ENCODE data around the gene HVCN1. TPM values are rescaled to one million over a fixed set of nuclear protein-coding genes. Genes with fewer than 3 reads are reported as not detected.
"Not testable (repeated sequence)": the region's sequence is repeated elsewhere in the genome, so short reads cannot be mapped to it uniquely, and the experiment has no call there.

Gene HVCN1
- total RNA-seq, 2 donors from 2014 or later, result 0.66 to 1.3 TPM

DNA sequence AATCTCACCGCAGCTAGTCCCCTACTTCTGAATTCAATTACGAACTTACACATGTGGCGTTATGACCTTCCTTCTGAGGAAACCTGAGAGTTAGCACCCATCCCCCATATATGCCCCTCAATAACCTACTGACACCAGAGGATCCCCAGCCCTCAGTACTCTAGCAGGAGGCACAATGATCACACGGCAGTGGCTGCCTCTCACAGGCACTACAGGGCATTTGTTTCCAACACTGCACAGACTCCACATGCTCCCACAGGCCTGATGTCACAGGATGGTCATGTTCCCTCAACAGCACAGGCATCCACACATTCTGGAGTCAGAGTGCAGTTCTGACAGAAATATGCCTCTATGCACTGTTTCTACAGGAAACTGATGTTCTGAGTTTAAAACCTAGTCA lies 36.4 kb upstream of the HVCN1 start:
- DNase-seq (no peak), ATAC-seq (no peak)
- TF ChIP-seq, protein P1, sequence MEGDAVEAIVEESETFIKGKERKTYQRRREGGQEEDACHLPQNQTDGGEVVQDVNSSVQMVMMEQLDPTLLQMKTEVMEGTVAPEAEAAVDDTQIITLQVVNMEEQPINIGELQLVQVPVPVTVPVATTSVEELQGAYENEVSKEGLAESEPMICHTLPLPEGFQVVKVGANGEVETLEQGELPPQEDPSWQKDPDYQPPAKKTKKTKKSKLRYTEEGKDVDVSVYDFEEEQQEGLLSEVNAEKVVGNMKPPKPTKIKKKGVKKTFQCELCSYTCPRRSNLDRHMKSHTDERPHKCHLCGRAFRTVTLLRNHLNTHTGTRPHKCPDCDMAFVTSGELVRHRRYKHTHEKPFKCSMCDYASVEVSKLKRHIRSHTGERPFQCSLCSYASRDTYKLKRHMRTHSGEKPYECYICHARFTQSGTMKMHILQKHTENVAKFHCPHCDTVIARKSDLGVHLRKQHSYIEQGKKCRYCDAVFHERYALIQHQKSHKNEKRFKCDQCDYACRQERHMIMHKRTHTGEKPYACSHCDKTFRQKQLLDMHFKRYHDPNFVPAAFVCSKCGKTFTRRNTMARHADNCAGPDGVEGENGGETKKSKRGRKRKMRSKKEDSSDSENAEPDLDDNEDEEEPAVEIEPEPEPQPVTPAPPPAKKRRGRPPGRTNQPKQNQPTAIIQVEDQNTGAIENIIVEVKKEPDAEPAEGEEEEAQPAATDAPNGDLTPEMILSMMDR (IDR thresholded peaks at IDR 0.05), result no peak
- TF ChIP-seq POLR2A (IDR thresholded peaks at IDR 0.05), result no peak
- intact Hi-C loops (cut with DNase I), result no loop called here
- Histone ChIP-seq H3K9me3 (no peaks in the 10 kb centered on the region), H3K4me1 (peaks cover 6% of the 10 kb centered on the region), H3K27me3 (no peaks in the 10 kb centered on the region), H3K36me3 (replicated peaks in 1 of 2; ENCODE audit: insufficient read depth in 1 of 2, low read depth in 2 of 2) (peaks cover 0 to 38% of the 10 kb centered on the region in 2 donors), H3K27ac (no peak overlapping the region), H3K4me3 (no peak overlapping the region)
- WGBS, 2 donors, result 90 to 91% methylated on average over 4 of the region's 4 CpGs

DNA sequence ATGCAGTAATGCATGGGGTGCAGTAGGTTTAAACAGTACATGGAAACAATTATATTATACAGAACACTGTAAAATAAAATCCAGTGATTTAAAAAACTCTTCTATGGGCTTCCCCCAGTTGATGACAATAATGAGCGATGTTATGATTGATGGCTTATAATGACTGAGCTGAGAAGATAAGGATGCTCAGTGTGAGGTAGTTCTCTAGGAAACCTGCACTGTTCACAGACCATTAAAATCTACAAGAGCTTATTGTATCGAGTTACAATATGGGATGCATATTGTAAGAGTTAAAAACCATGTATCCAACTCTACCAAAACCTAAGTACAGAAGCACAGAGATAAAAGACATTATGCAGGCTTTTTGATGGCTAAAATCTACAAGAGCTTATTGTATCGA lies 34.0 kb upstream of the HVCN1 start:
- H3K9me3 ChIP-seq; DNase-seq; H3K27me3 ChIP-seq; intact Hi-C loops (cut with DNase I); ATAC-seq; H3K4me3 ChIP-seq; H3K4me1 ChIP-seq; H3K27ac ChIP-seq: not testable (repeated sequence)
- H3K36me3 ChIP-seq (replicated peaks in 1 of 2; ENCODE audit: insufficient read depth in 1 of 2, low read depth in 2 of 2), result peaks cover 0 to 40% of the 10 kb centered on the region in 2 donors
- WGBS, 2 donors, result 81 to 84% methylated on average over 3 of the region's 3 CpGs

DNA sequence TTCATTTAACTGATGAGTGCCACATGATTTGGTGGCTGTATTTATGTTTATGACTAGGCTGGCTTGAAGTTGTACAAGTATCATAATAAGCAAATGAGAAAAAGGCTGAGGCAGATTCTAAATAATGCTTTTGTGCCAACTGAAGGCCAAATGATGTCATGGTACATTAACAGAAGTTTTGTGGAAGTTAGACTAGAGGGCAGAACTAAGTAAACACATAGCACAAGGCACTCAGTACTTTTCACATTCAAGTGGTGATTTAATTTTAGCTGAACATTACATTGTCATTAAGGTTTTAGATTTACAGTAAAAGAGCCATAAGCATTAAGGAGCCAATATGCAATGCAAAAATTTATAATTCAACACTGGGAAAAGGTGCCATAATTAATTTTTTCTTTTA lies 32.7 kb upstream of the HVCN1 start:
- Histone ChIP-seq H3K27ac (no peak overlapping the region), H3K36me3 (replicated peaks in 1 of 2; ENCODE audit: insufficient read depth in 1 of 2, low read depth in 2 of 2) (peaks cover 0 to 38% of the 10 kb centered on the region in 2 donors), H3K4me3 (no peak overlapping the region), H3K4me1 (no peaks in the 10 kb centered on the region), H3K9me3 (no peaks in the 10 kb centered on the region), H3K27me3 (no peaks in the 10 kb centered on the region)
- TF ChIP-seq POLR2A (IDR thresholded peaks at IDR 0.05), result no peak
- TF ChIP-seq, protein P1 (IDR thresholded peaks at IDR 0.05), result no peak
- intact Hi-C loops (cut with DNase I), result no loop called here
- ATAC-seq (no peak), DNase-seq (no peak)

DNA sequence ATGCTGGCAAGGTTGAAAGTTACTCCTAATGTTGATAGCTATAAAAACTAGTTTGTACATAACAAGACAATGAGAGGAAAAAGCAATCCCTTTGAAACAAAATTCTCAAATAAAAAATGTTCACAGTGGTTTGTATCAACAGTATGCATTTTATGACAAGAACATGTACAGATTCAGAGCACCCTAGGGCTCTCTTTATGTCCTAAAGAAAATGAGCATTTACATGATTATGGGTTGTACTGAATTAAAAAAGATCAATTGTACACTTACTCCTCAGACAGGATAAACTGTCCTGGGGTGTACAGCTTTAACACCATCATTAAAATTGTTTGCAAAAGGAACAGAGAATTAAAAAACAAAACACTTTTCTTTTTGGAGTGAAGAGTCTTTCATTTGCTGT lies 31.6 kb upstream of the HVCN1 start:
- H3K4me3 ChIP-seq, result no peak overlapping the region
- H3K36me3 ChIP-seq (replicated peaks in 1 of 2; ENCODE audit: insufficient read depth in 1 of 2, low read depth in 2 of 2), result peaks cover 0 to 37% of the 10 kb centered on the region in 2 donors
- no peaks in the 10 kb centered on the region for H3K27me3 ChIP-seq
- DNase-seq (no peak), ATAC-seq (no peak)
- intact Hi-C loops (cut with DNase I), result no loop called here
- H3K27ac ChIP-seq, result no peak overlapping the region
- H3K9me3 ChIP-seq, result no peaks in the 10 kb centered on the region
- no peak for TF ChIP-seq POLR2A (IDR thresholded peaks at IDR 0.05)
- TF ChIP-seq, protein P1 (IDR thresholded peaks at IDR 0.05), result no peak
- H3K4me1 ChIP-seq, result no peaks in the 10 kb centered on the region

DNA sequence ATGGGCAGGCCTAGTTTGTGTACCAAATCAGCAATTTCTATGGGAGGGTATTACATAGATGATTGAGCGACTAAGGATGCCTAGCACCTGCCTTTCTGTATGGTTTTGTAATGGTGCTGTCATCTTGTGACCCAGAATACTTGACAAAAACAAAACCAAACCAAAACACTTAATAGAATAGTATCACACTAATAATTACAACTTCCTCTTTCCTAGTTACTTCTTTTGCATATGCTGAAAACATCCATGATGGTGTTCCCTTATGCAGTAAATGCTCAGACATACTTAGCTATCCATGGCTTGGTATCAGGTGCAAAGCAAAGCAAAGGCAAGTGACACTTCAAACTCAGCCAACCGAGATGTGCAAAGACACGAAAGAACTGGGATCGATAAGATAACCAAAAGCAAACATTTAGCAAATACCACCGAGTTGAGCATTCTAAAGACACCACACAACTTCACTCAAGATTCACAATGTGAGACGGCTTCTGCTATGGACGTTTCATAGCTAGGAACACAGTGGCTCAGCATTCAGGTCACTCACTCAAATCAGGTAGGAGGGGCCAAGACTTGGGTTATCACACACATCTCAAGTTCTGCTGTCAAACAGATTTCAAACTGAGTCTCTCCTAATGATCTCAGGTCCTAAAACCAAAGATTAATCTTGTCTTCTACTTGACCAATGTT lies 29.4 kb upstream of the HVCN1 start:
- H3K4me1 ChIP-seq, result no peaks in the 10 kb centered on the region
- H3K27me3 ChIP-seq, result no peaks in the 10 kb centered on the region
- DNase-seq, result no peak
- peaks cover 0 to 29% of the 10 kb centered on the region in 2 donors for H3K36me3 ChIP-seq (replicated peaks in 1 of 2; ENCODE audit: insufficient read depth in 1 of 2, low read depth in 2 of 2)
- 61 to 70% methylated on average over 7 of the region's 7 CpGs for WGBS, 2 donors
- ATAC-seq, result no peak
- intact Hi-C loops (cut with DNase I), result no loop called here
- H3K9me3 ChIP-seq, result no peaks in the 10 kb centered on the region
- H3K27ac ChIP-seq, result no peak overlapping the region
- no peak overlapping the region for H3K4me3 ChIP-seq
- TF ChIP-seq POLR2A (IDR thresholded peaks at IDR 0.05), result no peak
- TF ChIP-seq, protein P1 (IDR thresholded peaks at IDR 0.05), result no peak

All from body of pancreas (tissue), 4 donors.